Mesothelial cell of epicardium (in vitro differentiated cells): ENCODE data around the gene CALM1. TPM values are rescaled to one million over a fixed set of nuclear protein-coding genes. Genes with fewer than 3 reads are reported as not detected.

ENCODE experiments used
- DNase-seq, 2 experiments: peaks; one replicate each; pipeline ENCODE4 v3.0.0; 2021; ENCODE audit warnings: low spot score in 2 of 2; ENCODE audit not compliant: unreplicated experiment in 2 of 2
- H3K27ac Mint-ChIP-seq: 2 replicates; pipeline ENCODE4 v1.8.0; 2021; ENCODE audit warnings: mixed read lengths
- H3K27me3 Mint-ChIP-seq: 2 replicates; pipeline ENCODE4 v1.8.0; 2021; ENCODE audit warnings: low read depth, mixed read lengths
- H3K36me3 Mint-ChIP-seq: 2 replicates; pipeline ENCODE4 v1.8.0; 2021; ENCODE audit warnings: mixed read lengths
- H3K4me1 Mint-ChIP-seq: 2 replicates; pipeline ENCODE4 v1.8.0; 2021; ENCODE audit warnings: mixed read lengths
- H3K4me3 Mint-ChIP-seq: 2 replicates; pipeline ENCODE4 v1.8.0; 2021; ENCODE audit warnings: mild to moderate bottlenecking, moderate library complexity, mixed read lengths
- H3K9me3 Mint-ChIP-seq: 2 replicates; pipeline ENCODE4 v1.8.0; 2021; ENCODE audit warnings: mixed read lengths
- total RNA-seq: library from RNA; stranded (reverse); gene quantifications from 3 replicates; pipeline ENCODE4 v1.2.1, GENCODE V29; 2021
- TF ChIP-seq, protein P1 (sequence below): fragments of 200-600 bp; sonication (generic); IDR thresholded peaks from one replicate; pipeline ENCODE4 v1.5.0; 2021; ENCODE audit warnings: antibody characterized with exemption; ENCODE audit not compliant: unreplicated experiment

The CALM1 gene
- total RNA-seq, 1 donor from 2014 or later, result 134 TPM

DNA sequence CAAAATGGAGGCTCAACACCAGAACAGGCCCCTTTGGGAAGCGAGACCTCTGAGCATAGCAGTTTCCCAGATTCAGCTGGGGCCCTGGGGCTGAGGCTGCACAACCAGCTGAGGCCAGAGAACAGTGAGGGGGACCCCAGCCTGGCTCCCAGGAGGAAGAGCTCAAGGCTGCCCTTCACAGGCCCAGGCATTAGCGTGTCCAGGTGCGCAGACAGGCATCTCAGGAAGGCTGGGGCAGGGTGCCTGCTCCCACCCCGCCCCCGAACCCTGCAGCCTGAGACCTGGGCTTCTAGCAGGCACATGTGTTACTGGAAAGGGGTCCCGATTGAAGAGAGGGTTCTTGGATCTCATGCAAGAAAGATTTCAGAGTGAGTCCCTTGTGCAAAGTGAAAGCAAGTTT lies 27.2 kb downstream of the CALM1 start:
- Mint-ChIP-seq H3K9me3 (no peaks in the 10 kb centered on the region), H3K4me3 (no peak overlapping the region), H3K27me3 (no peaks in the 10 kb centered on the region), H3K4me1 (no peaks in the 10 kb centered on the region), H3K36me3 (no peaks in the 10 kb centered on the region), H3K27ac (no peak overlapping the region)
- no peak for DNase-seq
- TF ChIP-seq, protein P1, sequence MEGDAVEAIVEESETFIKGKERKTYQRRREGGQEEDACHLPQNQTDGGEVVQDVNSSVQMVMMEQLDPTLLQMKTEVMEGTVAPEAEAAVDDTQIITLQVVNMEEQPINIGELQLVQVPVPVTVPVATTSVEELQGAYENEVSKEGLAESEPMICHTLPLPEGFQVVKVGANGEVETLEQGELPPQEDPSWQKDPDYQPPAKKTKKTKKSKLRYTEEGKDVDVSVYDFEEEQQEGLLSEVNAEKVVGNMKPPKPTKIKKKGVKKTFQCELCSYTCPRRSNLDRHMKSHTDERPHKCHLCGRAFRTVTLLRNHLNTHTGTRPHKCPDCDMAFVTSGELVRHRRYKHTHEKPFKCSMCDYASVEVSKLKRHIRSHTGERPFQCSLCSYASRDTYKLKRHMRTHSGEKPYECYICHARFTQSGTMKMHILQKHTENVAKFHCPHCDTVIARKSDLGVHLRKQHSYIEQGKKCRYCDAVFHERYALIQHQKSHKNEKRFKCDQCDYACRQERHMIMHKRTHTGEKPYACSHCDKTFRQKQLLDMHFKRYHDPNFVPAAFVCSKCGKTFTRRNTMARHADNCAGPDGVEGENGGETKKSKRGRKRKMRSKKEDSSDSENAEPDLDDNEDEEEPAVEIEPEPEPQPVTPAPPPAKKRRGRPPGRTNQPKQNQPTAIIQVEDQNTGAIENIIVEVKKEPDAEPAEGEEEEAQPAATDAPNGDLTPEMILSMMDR, result no peak

DNA sequence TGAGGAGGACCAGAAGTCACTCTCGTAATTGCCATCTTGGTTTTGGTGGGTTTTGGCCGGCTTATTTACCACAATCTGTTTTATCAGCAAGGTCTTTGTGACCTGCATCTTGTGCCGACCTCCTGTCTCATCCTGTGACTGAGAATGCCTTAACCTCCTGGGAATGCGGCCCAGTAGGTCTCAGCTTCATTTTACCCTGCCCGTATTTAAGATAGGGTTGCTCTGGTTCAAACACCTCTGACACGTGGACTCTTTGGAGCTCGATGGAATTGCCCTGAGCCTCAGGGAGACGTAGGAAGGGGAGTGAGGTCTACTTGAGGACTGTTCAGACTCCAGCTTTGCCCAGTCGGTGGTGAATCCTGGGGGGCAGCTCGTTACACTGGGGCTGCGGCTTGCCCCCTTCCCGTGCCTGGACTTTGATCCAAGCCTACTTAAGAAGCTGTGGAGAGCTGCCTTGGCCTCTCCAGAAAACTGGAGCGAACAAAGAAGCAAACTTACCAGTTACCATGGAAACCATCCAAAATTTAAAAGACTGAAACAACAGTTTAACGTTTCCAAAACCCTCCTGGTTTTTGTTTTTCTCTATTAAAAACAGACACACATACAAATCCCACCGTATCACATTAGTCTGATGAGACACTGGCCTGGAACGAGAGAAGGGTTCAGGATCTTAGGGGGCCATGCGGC lies 28.0 kb downstream of the CALM1 start:
- Mint-ChIP-seq H3K9me3 (no peaks in the 10 kb centered on the region), H3K27me3 (no peaks in the 10 kb centered on the region), H3K36me3 (no peaks in the 10 kb centered on the region), H3K4me3 (no peak overlapping the region), H3K4me1 (no peaks in the 10 kb centered on the region), H3K27ac (no peak overlapping the region)
- no peak for DNase-seq
- TF ChIP-seq, protein P1, result no peak

DNA sequence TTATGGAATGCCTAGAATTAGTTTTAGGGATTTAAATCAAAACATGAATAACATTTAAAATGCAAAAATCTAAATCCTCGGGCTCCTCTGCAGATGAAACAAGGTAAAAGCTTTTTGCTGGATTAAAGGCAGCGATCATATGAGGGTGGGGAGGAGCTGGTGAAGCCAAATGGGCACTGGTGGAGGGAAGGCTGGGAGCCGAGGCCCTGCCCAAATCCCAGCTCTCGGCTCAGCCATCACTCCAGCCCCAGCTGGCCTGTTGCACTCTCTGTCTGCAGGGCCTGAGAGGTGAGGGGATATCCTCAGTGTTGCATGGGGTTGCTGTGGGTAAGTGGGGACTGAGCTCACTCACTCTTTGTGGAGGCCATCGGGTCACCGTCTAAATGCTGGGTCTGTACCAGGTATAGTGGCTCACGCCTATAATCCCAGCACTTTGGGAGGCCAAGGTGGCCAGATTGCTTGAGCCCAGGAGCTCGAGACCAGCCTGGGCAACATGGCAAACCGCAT lies 28.6 kb downstream of the CALM1 start:
- Mint-ChIP-seq H3K27me3 (no peaks in the 10 kb centered on the region), H3K36me3 (no peaks in the 10 kb centered on the region), H3K9me3 (no peaks in the 10 kb centered on the region), H3K4me3 (no peak overlapping the region), H3K4me1 (no peaks in the 10 kb centered on the region), H3K27ac (no peak overlapping the region)
- TF ChIP-seq, protein P1, result no peak
- no peak for DNase-seq

DNA sequence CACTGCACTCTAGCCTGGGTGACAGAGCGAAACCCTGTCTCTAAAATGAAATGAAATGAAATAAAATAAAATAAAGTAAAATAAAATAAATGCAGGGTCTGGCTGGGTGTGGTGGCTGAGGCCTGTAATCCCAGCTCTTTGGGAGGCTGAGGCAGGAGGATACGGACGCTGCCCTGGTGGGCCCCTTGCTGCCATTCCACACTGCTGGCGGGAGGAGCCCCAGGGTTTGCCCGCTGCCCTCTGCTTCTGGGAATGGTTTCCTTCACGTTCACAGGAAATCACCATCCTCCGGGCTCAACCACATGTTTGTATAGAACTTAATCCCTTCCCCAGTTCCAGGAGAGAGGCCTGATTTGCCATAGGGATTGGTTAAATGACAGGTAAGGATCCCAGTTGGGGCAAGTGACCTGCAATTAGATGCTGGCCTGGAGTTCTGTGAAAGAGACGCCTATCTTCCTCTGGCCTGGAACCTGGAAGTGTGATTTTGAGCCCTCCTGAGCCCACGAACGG lies 29.3 kb downstream of the CALM1 start:
- H3K4me3 Mint-ChIP-seq, result no peak overlapping the region
- no peak for DNase-seq
- H3K27me3 Mint-ChIP-seq, result no peaks in the 10 kb centered on the region
- H3K27ac Mint-ChIP-seq, result no peak overlapping the region
- no peaks in the 10 kb centered on the region for H3K4me1 Mint-ChIP-seq
- no peaks in the 10 kb centered on the region for H3K9me3 Mint-ChIP-seq
- TF ChIP-seq, protein P1, result no peak
- no peaks in the 10 kb centered on the region for H3K36me3 Mint-ChIP-seq

DNA sequence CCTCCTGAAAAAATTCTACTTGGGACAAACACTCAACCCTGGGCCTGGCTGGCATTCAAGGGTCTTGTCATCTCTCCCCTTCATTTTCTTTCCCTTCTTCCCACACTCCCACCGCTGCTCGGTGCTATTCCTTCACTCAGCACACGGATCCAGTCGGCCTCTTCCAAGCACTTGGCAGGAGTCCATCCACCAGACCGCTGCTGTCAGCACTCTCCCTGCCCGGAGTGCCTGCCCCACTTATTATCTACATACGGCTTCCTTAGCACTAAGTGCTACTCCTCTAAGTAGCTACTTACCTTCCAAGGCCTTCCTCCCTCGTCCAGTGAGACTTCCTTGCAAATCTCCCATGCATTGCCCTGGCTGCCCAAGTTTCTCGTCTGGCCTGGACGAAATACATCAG lies 29.8 kb downstream of the CALM1 start:
- TF ChIP-seq, protein P1, result no peak

More for the DNA sequence above, 29.8 kb downstream of the CALM1 start:
- Mint-ChIP-seq H3K9me3 (no peaks in the 10 kb centered on the region), H3K27me3 (no peaks in the 10 kb centered on the region), H3K27ac (no peak overlapping the region), H3K4me1 (no peaks in the 10 kb centered on the region), H3K4me3 (no peak overlapping the region), H3K36me3 (no peaks in the 10 kb centered on the region)
- DNase-seq, result no peak
